NT2/D1 (cell line): ENCODE results near the gene METTL15.

Source experiments
- SUZ12 ChIP-seq: IDR thresholded peaks from 2 replicates; pipeline ENCODE4 v1.6.1; 2011; ENCODE audit not compliant: insufficient read length, insufficient read depth; ENCODE audit errors: extremely low read depth
- ZNF274 ChIP-seq: IDR thresholded peaks from 2 replicates; pipeline ENCODE4 v1.6.1; 2011; ENCODE audit warnings: mild to moderate bottlenecking, low read depth, low read length

- TF ChIP-seq SUZ12 = no peak
- TF ChIP-seq ZNF274 = no peak
These were observed 38.0 kb downstream of the METTL15 start for GRCh38 chr11:28146123-28146751.
